HG02763 (cell line): ENCODE results near the gene EHMT2.
"Not testable (repeated sequence)": the region's sequence is repeated elsewhere in the genome, so short reads cannot be mapped to it uniquely, and the experiment has no call there.

Source experiments
- ATAC-seq: cut with Tn5 transposase; IDR thresholded peaks from one replicate; pipeline ENCODE4 v1.9.1; 2021; ENCODE audit warnings: mild to moderate bottlenecking, moderate library complexity; ENCODE audit not compliant: unreplicated experiment

The EHMT2 gene

GRCh38 chr6:31844507-31844906 lies 53.0 kb downstream of the EHMT2 start:
- no peak for ATAC-seq

GRCh38 chr6:31842053-31842452 lies 55.4 kb downstream of the EHMT2 start:
- ATAC-seq: no peak

DNA sequence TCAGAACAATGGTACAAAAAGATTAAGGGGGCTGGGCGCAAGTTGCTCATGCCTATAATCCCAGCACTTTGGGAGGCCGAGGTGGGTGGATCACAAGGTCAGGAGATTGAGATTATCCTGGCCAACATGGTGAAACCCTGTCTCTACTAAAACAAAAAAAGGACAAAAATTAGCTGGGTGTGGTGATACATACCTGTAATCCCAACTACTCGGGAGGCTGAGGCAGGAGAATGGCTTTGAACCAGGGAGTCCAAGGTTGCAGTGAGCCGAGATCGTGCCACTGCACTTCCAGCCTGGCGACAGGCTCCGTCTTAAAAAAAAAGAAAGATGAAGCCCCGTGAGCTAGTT lies 57.7 kb downstream of the EHMT2 start:
- ATAC-seq: not testable (repeated sequence)

DNA sequence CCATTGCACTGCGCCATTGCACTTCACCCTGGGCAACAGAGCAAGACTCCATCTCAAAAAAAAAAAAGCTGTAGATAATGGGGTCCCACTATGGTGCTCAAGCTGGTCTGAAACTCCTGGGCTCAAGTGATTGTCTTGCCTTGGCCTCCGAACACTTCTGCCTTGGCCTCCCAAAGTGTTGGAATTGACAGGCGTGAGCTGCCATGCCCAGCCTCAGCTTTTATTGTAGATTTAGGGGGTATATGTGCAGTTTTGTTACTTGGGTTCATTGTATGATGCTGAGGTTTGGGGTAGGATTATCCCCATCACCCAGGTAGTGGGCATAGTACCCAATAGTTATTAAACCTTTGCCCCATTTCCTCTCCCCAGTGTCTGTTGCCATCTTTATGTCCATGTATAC lies 58.5 kb downstream of the EHMT2 start:
- no peak for ATAC-seq

- not testable (repeated sequence) for ATAC-seq
These were observed 59.4 kb downstream of the EHMT2 start for GRCh38 chr6:31838114-31838553.

GRCh38 chr6:31837369-31838113 lies 60.0 kb downstream of the EHMT2 start:
- ATAC-seq: no peak

- ATAC-seq: no peak
These were observed 60.8 kb downstream of the EHMT2 start for GRCh38 chr6:31836474-31837368.

DNA sequence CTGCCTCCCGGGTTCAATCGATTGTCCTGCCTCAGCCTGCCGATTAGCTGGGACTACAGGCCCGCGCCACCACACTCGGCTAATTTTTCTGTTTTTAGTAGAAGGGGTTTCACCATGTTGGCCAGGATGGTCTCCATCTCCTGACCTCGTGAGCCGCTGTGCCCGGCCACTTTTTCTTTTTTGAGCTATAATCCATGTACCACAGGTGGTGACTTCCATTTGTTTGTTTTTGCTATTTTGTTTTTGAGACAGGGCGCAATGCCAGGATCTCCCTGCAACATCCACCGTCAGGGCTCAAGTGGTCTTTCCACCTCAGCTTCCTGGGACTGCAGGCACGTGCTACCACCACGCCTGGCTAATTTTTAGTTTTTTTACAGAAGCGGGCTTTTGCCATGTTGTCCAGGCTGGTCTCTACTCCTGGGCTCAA lies 61.4 kb downstream of the EHMT2 start:
- ATAC-seq: no peak

DNA sequence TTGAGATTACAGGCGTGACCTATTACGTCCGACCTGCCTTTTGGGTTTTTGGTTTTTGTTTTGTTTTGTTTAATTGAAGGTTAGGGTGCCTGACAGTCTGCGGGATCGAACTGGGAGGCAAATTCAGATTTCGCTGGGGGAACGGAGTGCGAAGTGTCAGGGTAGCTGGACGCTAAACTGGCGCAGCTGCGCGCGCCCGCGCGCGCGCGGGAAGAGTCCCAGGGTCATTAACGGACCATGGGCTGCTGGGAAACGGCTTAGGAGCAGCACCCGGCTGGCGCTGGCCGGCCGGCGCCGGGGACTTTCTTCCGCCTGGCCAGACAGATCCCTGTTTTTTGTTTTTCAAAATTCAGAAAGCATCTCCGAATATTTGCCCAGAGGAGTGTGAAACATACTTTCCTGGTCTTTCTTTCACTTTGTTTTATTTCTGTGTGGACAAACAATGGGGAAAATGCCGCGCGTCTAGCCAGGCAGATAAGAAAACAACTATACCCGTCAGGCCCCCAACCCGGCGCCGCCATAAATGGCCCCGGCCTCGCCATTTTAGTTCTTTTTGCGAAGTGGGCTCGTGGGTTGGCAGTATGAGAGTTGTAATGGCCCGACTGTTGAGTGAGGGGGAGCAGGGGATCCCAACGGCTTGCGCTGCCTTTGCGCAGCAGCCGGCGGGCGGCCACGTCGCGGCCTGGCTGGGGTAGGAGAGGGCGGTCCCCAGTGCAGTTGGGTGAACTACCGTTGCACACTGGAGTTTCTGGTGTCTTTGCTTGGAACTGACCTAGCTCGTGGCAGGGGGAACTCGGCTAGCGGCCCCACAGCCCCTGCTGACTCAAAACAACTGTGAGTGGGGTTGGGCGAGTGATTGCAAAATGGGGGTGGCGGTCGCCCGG lies 62.9 kb downstream of the EHMT2 start:
- peak; percentile 43 for ATAC-seq

DNA sequence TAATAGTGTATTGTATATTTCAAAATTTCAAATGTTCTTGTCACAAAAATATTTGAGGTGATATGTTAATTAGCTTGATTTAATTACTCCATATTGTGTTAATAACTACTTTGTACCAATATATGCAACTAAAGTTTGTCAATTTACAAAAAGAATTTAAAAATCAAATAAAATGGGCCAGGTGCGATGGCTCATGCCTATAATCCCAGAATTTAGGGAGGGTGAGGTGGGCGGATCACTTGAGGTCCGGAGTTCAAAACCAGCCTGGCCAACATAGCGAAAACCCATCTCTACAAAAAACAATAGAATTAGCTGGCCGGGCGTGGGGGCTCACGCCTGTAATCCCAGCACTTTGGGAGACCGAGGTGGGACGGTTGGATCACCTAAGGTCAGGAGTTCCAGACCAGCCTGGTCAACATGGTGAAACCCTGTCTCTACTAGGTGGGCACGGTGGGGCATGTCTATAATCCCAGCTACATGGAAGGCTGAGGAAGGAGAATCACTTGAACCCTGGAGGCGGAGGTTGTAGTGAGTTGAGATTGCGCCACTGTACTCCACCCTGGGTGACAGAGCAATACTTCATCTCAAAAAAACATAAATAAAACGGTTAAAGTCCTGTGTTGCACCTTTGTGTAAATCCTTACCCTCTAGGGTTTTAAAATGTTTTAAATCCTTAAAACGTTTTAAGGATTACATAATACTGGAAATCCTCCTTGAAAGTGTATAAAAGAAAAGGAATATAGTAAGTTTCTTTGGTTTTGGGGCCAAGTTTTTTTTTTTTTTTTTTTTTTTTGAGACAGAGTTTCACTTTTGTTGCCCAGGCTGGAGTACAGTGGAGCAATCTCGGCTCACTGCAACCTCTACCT lies 65.9 kb downstream of the EHMT2 start:
- ATAC-seq: no peak

GRCh38 chr6:31830886-31831335 lies 66.6 kb downstream of the EHMT2 start:
- ATAC-seq: no peak
